Measurements from ENCODE around the gene SH3PXD2A.

- TF ChIP-seq MAFK (IDR thresholded peaks at IDR 0.05; ENCODE audit: low read depth, low read length) (no peak), ELK1 (IDR thresholded peaks at IDR 0.05; ENCODE audit: borderline replicate concordance, low read depth, low read length) (no peak), BHLHE40 (IDR thresholded peaks at IDR 0.05; ENCODE audit: low read depth, low read length) (no peak), CEBPB (IDR thresholded peaks at IDR 0.05; ENCODE audit: low read depth, low read length) (no peak), MXI1 (IDR thresholded peaks at IDR 0.05; ENCODE audit: borderline replicate concordance, low read depth, low read length) (no peak), POLR2A (IDR thresholded peaks at IDR 0.05; ENCODE audit: low read depth, low read length) (no peak), MAZ (IDR thresholded peaks at IDR 0.05; ENCODE audit: borderline replicate concordance, low read depth, low read length) (no peak)
- TF ChIP-seq, protein P1, sequence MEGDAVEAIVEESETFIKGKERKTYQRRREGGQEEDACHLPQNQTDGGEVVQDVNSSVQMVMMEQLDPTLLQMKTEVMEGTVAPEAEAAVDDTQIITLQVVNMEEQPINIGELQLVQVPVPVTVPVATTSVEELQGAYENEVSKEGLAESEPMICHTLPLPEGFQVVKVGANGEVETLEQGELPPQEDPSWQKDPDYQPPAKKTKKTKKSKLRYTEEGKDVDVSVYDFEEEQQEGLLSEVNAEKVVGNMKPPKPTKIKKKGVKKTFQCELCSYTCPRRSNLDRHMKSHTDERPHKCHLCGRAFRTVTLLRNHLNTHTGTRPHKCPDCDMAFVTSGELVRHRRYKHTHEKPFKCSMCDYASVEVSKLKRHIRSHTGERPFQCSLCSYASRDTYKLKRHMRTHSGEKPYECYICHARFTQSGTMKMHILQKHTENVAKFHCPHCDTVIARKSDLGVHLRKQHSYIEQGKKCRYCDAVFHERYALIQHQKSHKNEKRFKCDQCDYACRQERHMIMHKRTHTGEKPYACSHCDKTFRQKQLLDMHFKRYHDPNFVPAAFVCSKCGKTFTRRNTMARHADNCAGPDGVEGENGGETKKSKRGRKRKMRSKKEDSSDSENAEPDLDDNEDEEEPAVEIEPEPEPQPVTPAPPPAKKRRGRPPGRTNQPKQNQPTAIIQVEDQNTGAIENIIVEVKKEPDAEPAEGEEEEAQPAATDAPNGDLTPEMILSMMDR (conservative IDR thresholded peaks at IDR 0.05; ENCODE audit: low read depth, low read length) = no peak
These were observed 41.3 kb downstream of the SH3PXD2A start for GRCh38 chr10:103814105-103814504.
